SW480 (cell line): ENCODE results near the gene ARHGEF10L.

ENCODE experiments used
- DNase-seq: peaks from one replicate; pipeline ENCODE4 v3.0.0-alpha.2; 2016; ENCODE audit warnings: low spot score

Gene ARHGEF10L

DNA sequence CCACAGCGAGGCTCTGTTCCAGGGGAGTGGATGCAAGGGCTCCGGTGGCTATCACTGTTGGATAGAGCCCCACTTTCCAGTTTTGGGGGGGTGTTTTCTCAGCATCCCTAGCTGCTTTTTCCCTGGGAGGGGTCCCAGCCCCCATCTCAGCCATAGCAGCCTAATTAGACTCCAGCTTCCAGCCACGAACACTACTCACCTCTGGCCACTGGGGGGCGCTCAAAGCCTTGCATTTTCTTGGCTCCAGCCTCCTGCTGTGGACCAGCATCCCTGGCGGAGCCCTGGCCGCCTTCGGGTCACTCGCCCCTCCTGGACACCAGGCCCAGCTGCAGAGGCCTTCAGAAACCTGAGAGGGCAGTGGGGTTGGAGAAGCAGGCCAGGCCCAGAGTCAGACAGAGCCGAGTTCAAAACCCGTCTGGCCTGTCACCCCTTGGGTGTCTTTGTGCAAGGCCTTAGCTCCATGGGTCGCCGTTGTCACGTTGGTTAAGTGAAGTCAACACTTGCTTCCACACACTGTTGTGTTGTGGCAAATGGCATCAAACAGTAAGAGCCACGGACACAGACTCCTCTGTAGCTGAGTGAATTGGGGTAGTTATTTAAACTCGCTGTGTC lies 122.2 kb downstream of the ARHGEF10L start:
- DNase-seq = peak; percentile 17

DNA sequence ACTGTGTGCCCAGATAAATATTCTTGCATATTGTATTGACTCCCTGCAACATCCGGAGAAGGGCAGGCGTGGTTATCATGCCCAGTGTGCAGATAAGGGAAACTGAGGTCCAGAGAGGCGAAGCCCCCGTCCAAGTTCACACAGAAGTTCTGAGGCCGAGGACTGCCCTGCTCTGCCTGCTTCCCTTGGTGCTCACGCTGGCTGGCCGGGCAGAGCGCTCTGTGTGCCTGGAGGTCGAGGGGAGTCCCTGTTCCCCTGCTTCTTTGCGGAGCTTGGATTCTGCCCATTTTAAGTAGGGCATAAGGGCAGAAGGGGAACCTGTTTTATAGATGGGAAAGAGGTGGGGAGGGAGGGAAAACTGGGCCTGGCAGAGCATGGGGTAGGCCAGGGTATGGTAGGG lies 122.8 kb downstream of the ARHGEF10L start:
- no peak for DNase-seq

DNA sequence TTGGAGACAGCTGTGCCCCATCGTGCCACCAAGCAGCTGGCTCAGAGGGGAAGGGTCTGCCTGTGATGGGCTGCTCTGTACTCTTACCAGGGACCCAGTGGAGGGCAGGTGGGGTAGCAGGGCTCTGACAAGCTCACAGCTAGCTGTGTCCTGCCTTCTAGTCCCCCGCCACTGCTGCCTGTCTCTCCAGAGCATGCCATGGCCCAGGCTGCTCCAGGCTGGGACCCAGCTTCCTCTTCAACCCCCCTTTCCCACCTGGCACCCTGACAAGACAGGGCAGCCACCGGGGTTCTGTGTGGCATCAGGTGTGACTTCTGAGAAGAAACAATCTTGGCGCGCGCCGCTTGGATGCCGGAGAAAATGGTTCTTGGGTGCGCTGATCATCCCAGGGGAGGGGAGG lies 123.3 kb downstream of the ARHGEF10L start:
- no peak for DNase-seq

DNA sequence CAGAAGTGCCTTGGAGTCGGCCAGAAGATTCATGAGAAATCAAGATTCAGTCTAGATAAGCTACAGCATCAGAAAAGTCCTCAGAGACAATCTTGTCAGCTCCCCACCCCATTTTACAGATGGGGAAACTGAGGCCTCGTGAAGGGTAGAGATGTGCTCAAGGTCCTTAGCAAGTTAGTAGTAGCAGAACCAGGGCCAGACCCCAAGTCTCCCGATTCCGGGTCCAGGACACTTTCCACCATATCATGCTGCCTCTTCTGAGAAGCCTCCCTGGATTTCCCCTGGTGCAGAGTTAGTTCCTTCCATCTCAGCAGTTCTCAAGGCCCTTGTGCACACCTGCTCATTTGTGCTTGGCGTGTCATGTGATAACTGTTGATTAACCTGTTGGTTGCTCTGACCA lies 124.1 kb downstream of the ARHGEF10L start:
- DNase-seq = no peak

DNA sequence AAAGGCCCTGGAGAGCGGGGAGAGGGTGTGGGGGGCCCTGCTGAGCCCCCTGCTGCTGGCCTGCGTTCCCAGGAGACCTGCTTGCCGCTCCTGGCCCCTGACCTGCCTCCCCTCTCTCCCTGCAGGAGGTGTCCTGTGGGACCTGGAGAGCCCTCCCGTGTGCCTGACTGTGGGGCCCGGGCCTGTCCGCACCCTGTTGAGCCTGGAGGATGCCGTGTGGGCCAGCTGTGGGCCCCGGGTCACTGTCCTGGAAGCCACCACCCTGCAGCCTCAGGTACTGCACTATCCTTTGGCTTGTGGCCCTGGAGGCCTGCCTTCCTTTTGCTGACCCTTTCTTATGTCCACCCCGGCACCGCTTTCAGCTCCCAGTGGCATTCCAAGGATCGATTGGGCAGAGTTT lies 124.8 kb downstream of the ARHGEF10L start:
- DNase-seq = no peak

DNA sequence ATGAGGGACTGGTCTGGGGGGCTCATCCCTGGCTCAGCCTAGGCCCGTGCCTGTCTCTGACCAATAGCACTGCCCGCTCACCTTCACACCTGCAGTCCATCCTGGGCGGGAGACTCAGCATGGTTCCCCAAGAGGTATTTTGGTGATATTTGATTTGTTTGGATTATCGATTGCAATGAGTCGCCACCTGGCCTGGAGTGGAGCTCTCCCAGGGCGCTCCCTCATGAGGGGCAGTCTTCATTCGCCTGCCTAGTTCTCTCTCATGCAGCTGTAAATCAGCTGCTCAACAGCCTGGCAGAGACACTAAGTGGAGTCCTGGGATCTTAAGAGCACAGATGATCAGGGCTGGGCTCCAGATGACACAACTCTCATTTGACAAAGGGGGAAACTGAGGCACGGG lies 125.6 kb downstream of the ARHGEF10L start:
- DNase-seq = no peak

DNA sequence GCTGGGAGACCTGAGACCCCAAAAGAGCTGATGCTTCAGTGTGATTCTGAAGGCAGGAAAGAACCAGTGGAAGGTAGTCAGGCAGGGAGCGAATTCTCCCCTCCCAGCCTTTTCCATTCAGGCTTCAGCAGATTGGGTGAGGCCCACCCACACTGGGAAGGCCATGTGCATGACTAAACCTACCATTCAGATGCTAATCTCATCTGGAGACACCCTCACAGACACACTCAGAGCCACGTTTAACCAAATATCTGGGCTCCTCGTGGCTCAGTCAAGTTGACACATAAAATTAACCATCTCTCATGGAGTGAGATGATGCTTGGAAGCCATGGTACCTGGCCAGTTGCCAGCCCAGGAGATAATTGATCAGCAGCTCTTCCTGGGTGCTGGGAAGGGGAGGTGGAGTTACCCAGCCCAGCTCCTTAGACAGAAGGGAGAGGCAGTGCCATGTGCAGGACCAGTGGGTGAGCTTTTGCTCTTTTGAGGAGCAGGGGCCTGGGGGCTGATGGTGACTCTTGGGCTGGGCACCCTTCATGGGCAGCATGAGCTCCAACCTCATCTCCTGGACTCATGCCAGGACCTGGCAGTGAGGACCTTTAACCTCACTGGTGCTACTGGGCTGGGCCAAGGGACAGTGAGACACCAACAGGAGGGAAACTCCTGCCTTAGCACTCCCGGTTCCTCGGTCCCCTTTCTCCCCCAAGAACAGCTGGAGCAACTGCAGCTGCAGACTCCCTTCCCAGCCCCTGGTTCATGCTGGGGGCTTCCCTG lies 126.6 kb downstream of the ARHGEF10L start:
- DNase-seq = no peak

DNA sequence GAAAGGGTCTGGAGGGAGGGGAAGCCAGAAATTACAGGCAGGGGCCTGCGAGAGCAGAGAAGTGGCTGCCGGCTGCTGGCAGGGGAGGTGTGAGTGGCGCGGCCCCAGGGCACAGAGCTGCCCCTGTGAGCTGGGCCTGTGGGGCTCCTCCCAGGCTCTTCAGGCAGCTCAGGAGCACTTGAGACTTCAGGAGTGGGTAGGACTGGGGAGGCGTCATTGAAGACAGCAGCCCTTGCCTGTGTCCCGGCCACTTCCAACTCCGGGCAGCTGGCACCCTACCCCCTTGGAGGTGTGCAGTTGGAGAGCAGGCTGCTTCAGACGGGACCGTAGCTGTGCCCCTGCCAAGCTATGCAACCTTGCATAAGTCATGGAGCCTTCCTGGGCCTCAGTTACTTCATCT lies 128.1 kb downstream of the ARHGEF10L start:
- no peak for DNase-seq

DNA sequence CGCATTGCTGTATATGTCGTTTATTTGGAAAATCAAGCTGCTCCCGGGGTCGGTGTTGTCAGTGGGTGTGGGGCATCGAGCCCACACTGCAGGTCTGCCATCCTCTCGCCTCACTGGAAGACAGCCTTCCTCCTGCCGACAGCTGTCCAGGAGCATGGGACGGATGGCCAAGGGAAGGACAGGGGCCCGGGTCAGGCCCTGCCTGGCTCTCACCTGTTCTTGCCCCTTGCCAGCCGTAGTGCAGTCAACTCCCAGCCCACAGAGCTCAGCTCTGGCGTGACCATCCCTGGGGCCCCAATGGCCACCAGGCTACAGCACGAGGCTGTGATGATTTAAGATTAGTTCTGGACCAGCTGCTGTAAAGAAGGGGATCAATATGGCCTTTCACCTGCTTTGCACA lies 128.7 kb downstream of the ARHGEF10L start:
- no peak for DNase-seq

DNA sequence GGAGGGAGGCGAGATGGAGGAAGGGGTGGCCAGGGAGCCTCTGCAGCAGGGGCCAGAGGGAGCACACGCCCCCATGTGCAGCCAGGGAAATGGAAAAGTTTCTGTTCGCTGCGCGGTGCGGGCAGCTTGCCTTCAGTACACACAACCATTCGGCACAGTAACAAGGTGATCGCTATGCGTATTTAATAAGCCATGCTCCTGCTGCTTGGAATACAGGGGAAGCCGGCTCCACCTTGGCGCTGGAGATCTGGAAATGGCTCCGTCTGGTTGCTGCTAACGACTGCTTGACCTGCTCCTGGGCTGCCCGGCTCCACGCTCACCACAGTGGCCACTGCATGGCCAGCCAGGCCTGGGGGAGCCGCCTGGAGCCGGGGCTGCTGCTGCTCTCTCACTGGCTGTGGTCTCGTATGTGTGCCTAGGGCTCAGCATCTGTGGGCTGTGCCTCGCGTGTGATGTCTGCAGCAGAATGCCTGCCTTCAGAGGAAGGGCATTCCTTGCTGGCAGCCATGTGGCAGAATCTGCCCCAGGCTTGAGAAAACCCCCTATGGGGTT lies 129.2 kb downstream of the ARHGEF10L start:
- DNase-seq = no peak

DNA sequence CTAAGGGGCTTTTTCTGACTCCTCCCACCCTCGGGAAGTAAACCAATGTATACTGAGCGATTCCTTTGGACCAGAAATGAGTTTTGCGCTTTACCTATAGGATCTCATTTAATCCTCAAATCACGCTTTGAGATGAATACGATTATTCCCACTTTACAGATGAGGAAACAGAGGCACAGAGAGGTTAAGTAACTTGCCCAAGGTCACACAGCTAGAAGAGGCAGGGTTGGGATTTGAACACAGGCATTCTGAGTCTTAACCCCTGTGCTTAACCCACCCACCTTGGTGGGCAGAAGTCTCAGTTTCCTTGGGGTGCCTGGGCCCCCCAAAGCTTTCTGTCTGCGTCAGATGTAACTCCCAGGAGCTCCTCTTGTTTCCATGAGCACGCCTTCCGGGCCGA lies 129.8 kb downstream of the ARHGEF10L start:
- DNase-seq = no peak

DNA sequence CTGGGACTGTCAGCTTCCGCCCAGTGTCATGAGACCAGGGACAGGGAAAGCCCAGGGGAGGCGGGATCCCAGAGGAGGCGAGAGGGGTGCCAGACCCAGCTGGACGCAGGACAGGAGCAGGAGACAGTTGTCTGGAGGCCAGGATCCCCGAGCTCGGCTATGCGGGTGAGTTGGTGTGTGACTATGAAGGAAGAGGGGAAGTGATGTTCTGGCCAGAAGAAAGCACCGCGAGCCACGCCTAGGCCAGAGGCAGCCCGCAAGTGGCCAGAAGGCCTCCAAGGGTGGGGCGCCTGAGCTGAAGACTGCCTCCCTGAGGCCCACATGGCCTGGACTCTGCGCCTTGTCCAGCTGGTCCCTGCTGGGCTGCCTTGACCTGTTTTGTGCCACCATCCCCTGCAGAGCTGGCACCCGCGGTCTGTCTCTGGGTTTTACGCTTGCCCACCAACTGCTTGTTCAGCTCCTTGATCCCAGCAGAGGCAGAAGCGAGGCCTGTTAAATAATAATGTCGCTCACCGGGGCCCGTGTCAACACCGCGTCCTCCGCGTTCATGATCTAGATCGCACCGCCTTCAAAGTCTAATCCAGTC lies 130.5 kb downstream of the ARHGEF10L start:
- DNase-seq = no peak

DNA sequence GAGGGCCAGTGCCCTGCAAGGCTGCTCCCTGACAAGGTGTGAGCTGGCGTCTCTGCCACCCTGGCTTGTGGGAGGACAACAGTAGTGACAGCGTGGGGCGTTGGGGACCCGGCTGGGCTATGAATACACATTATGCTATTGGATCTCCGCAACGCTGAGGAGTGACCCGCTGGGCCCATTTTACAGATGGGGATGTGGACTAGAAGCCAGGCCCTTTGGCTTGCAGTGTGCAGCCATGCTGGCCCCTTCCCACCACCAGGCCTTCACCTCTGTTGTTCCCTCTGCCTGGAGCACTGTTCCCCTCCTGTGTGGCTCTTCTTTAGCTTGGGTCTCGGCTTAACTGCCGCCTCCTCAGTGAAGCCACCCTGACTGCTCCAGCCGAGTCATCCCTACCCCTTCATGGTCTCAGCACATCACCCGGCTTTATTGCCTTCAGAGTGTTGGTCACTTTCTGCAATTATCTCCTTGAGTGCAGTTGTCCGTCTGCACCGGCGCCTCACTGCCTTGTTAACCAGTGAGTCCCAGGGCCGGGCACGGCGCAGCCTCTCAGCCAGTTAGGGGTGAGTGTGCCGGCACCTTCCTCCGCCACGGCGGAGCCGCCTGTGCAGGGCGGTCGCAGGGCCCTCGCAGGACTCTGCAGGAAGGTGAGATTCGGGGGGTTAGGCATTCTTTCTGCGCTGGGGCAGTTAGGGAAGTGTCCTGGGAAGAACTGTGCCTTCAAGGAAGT lies 131.3 kb downstream of the ARHGEF10L start:
- no peak for DNase-seq

DNA sequence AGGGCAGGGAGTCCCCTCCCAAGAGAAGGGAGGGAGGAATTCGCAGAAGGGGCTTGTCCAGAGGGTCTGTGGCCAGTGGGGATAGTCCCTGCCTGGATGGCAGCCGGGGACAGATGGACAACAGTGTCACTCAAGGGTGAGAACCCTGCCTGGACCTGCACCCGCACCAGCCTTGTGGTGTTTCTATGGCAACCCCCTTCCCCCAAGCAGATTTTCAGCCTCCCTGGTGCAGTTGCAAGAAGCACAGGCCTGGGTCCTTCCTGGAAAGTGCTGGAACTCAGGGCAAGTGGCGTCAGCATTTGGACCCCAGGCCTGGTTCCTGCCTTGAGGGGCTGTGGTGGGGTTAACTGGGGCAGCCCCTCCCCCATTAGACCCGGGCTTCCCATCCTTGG lies 131.8 kb downstream of the ARHGEF10L start:
- no peak for DNase-seq

DNA sequence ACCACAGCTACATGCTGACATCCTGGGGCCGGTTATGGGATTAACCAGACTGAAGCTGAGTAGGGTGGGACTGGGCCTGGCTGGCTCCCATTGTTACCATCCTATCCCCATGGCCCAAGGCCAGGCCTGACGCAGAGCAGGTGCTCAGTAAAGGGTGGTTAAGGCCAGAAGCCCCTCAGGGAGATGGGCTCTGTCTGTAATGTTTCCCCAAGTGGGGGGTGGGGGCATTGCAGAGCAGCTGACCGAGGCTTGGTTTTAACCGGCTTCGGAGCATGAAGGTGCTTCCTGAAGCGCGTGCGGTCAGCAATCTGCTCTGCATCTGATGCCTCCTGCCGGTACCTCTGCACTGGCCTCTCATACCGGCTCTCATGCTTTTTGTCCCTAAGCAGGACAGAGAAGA lies 132.2 kb downstream of the ARHGEF10L start:
- DNase-seq = no peak

DNA sequence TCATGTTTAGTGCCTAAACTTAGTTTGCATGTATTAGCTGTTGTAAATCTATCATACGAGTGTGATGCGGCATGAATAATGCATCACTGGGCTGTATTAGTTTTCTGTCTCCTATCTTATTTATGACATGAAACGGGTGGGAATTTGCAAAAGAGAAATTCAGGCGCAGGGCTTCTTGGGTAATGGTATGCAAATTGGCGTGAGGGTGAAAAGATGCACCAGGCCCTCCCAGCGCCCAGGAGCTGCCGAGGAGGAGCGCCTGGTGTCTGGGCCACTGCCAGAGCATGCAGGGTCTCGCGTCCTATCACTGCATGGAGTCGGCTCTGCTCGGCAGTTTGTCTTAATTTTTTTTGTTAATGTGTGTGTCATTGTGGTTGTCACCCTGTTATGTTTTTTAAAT lies 132.7 kb downstream of the ARHGEF10L start:
- no peak for DNase-seq

DNA sequence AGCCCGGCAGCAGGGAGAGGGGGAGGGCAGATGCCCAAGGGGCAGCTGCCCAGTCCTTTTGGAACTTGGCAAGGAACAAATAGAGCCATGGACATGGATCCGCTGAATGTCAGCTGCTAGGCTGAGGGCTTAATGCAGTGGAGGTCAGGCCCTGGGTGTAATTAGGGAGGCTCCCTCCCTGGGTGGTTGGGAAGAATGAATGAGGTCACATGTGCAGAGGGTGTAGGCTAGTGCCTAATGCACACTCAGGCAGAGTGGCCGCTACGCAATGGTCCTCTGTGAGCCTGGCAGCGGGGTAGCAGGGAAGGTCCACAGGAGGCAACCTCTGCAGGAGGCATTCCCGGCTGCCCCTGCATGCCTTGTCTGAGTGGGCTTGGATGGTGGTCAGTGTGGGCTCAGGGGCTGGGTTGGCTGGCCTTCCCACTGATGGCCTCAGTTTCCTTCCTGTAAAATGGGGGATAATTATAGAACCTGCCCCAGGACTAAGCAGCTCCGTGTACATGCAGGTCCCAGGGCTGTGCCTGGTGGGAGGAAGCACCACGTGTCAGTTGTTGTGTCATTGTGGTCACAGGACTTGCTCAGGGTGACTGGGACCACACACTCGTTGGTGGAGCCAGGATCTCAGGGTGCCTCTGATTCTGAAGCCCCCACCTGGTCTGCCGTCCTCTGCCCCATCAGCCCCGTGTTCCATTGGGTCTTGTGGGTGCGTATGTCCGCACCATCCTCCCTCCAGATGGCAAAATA lies 134.0 kb downstream of the ARHGEF10L start:
- no peak for DNase-seq

DNA sequence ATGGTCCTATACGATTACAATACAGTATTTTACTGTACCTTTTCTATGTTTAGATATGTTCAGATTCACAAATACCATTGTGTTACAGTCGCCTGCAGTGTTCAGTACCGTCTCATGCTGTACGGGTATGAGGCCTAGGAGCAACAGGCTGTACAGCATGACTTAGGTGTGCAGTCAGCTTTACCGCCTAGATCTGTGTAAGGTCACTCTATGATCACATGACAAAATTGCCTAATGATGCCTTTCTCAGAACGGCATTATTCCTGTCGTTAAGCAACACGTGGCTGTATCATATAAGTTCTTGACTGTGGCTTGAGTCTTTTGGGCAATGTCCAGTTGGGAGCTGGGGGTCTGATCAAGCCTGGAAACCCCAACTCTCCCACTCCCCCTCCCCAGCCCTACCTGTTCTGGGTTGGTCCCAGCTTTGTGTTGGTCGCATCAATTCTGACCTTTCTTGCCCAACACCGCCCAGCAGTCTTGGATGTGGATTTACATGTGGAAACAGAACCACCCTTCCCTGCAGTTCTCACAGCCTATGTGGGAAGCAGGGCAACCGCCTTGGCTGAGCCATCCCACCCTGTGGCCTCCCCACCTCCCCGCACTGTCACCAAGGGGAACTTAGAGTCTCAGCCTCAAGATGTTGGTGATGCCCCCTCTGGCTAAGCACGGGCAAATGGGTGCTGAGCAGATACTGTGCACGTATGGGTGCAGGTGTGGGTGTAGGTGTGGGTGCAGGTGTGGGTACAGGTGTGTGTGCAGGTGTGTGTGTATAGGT lies 135.4 kb downstream of the ARHGEF10L start:
- DNase-seq = no peak

DNA sequence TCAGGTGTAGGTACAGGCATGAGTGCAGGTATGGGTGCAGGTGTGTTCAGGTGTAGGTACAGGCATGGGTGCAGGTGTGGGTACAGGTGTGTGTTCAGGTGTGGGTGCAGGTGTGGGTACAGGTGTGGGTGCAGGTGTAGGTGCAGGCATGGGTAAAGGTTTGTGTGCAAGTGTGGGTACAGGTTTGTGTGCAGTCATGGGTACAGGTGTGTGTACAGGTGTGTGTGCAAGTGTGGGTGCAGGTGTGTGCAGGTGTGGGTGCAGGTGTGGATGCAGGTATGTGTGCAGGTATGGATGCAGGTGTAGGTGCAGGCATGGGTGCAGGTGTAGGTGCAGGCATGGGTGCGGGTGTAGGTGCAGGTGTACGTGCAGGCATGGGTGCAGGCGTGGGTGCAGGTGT lies 136.2 kb downstream of the ARHGEF10L start:
- no peak for DNase-seq

DNA sequence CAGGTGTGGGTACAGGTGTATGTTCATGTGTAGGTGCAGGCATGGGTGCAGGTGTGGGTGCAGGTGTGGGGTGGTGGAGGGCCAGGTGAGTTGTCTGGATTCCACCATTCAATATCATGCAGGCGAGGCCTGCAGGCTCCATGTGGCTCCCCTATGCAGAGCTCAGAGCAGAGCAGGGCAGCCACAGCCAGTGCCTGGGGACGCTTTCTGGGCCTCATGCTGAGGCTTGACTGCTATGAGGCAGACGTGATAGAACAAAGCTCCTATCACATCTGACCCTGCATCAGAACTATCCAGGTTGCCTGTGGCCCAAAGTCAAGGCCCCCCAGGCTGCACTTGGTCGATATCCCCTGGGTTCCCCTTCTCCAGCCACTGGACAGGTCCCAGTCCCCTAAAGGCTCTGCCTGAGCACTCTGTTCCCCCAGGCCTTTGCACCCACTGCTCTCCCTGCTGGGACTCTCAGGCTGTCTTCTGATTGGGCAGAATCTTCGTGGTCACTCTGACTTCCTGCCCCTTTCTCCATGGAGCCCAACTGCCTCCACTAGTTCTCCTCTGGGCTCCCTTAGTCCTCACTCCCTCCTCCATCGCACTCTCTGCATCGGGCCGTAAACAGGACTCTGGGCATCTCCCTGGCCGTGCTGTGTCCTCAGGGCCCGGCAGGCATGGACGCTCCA lies 137.0 kb downstream of the ARHGEF10L start:
- no peak for DNase-seq

DNA sequence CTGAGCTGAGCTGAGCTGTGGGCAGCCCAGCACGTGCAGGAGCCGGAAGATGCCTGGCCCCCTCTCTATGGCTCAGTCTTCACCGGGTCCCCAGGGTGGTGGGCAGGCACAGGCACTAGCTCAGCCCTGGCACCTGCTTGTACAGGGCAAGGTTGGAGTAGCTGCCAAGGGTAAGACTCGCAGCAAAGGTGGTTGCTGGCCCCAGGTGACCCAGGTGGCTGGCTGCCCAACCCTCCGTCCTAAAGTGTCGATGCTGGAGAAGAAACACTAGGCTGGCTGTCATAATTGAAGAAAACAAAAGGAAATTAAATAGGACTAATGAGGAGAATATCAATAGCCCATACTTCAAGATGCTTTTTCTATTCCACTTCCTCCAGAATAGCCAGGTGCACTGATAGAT lies 138.5 kb downstream of the ARHGEF10L start:
- DNase-seq = no peak
